Activated naive CD4-positive, alpha-beta T cell treated with anti-CD3 and anti-CD28 coated beads for 36 hours (primary cell): ENCODE results near the gene SNAPC4. TPM values are rescaled to one million over a fixed set of nuclear protein-coding genes. Genes with fewer than 3 reads are reported as not detected.

ENCODE experiments used
- CTCF ChIA-PET: fragments of 350-600 bp; sonication (Branson Sonifier 250); formaldehyde crosslinking; loops from one replicate; lab custom pipeline; 2021; ENCODE audit warnings: antibody characterized with exemption; lab: Charles Lee
- DNase-seq: peaks from one replicate; pipeline ENCODE4 v3.0.0-alpha.2; 2020
- H3K27ac Mint-ChIP-seq: one replicate; pipeline ENCODE4 v1.8.0; 2021; ENCODE audit warnings: mild to moderate bottlenecking, mixed read lengths
- H3K27me3 Mint-ChIP-seq: one replicate; pipeline ENCODE4 v1.8.0; 2021; ENCODE audit warnings: low read depth, mixed read lengths
- H3K36me3 Mint-ChIP-seq: one replicate; pipeline ENCODE4 v1.8.0; 2021; ENCODE audit warnings: low read depth, mixed read lengths
- H3K4me1 Mint-ChIP-seq: one replicate; pipeline ENCODE4 v1.8.0; 2021; ENCODE audit warnings: low read depth, mixed read lengths
- H3K4me3 Mint-ChIP-seq: one replicate; pipeline ENCODE4 v1.8.0; 2021; ENCODE audit warnings: mild to moderate bottlenecking, moderate library complexity, mixed read lengths
- H3K9me3 Mint-ChIP-seq: one replicate; pipeline ENCODE4 v1.8.0; 2021; ENCODE audit warnings: mixed read lengths
- intact Hi-C: fragments of 100-400 bp; cut with micrococcal nuclease; formaldehyde crosslinking; loops from one replicate; pipeline ENCODE4 v1.15.1; 2023
- total RNA-seq, 2 experiments: library from RNA; stranded (reverse); gene quantifications; one replicate each; pipeline ENCODE4 v1.2.3, GENCODE V29; 2021

The SNAPC4 gene
- total RNA-seq, 2 experiments from 2014 or later: 12.3 to 14.1 TPM

DNA sequence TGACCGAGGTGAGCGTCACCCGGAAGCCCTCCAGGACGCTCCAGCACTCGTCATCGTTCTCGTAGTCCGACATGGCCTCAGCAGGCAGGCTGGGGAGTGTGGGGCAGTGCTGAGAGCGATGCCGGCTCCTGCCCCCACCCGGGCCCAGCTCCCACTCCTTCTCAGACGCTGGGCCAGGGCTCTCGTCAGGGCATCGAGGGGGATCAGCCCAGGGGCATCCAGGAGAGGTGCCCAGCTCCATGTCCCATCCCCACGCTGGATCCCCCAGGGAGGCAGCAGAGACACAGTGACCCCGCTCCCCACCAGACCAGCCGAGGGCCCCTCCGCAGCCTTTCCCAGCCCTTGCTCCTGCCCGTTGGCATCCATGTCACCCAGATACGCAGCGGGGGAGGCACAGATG lies 28.0 kb downstream of the SNAPC4 start:
- Mint-ChIP-seq H3K27me3 (no peaks in the 10 kb centered on the region), H3K27ac (no peak overlapping the region), H3K4me1 (no peaks in the 10 kb centered on the region), H3K36me3 (peaks cover 2% of the 10 kb centered on the region), H3K9me3 (no peaks in the 10 kb centered on the region), H3K4me3 (no peak overlapping the region)
- intact Hi-C loops: no loop called here
- no peak for DNase-seq
- CTCF ChIA-PET: no interaction called here

DNA sequence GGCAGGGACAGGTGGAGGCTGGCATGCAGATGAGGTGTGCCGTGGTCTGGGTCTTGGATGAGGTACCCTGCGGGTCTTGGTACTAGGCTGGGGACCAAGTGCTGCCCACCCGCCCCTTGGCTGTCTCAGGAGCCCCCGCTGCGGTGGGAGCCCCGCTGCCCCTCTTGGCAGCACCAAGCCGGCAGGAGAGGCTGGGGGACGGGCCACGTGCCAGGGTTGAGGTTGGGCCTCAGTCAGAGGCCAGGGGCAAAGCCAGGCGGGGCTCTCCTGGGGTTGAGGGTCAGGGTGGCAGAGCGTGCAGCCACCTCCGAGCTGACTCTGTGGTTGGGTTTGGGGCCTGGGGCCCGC lies 28.5 kb downstream of the SNAPC4 start:
- Mint-ChIP-seq H3K9me3 (no peaks in the 10 kb centered on the region), H3K36me3 (peaks cover 2% of the 10 kb centered on the region), H3K27me3 (no peaks in the 10 kb centered on the region), H3K4me3 (no peak overlapping the region), H3K4me1 (no peaks in the 10 kb centered on the region), H3K27ac (no peak overlapping the region)
- intact Hi-C loops: no loop called here
- CTCF ChIA-PET: no interaction called here
- no peak for DNase-seq

DNA sequence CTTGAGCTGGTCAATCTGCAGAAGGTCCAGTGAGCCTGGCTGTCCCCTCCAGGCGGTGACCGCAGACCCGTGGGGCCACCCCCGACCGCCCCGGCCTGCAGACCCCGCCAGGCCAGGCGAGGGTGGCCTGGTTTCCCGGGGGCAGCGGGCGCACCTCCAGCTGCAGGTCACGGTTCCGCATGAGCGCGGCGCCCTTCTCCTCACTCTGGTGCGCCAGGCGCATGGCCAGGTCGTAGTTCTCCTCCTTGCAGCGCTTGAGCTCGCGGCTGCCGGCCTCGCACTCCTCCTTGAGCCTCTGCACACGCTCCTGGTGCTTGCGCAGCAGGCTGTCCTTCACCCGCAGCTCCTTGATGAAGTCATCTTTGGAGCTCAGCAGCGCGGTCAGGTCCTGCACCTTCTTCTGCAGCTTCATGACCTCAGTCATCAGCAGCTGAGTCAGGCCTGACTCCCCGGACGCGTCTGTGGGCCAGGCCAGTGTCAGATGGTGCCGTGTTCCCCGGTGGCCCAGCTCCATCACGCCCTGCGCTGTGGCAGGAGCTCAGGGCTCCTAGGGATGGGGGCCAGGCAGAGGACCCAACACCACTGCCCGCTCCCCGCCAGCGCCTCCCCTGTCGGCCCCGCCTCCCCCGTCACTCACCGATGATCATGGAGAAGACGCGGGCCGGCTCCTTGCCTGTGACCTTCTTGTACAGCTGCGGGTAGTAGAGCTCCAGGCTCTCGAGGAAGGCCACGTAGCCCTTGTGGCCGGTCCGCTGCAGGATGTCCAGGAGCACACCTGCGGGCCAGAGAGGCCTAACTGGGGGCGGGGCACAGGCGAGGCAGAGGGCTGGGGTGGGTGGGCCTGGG lies 29.1 kb downstream of the SNAPC4 start:
- Mint-ChIP-seq H3K9me3 (no peaks in the 10 kb centered on the region), H3K27ac (no peak overlapping the region), H3K36me3 (peaks cover 2% of the 10 kb centered on the region), H3K4me3 (no peak overlapping the region), H3K27me3 (no peaks in the 10 kb centered on the region), H3K4me1 (no peaks in the 10 kb centered on the region)
- DNase-seq: no peak
- intact Hi-C loops: no loop called here
- CTCF ChIA-PET: no interaction called here

DNA sequence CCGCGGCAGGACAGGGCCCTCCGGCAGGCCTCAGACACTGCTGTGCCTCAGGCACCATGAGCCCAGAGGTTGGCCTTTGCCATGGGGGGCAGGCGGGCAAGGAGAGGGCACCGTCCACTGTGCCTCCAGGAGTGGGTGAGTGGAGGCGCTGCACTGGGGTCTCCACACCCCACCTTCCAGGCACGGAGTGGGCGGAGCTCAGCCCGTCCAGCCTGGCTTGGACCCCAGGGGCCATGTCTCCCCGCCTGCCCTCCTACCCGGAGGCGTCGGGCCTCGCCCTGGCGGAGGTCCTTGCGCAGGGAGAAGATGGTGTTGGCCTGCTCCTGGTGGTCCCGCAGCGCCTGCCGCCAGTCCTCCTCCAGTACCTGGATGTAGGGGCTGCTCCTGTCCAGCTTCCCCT lies 29.9 kb downstream of the SNAPC4 start:
- H3K4me3 Mint-ChIP-seq: no peak overlapping the region
- H3K27ac Mint-ChIP-seq: no peak overlapping the region
- H3K27me3 Mint-ChIP-seq: no peaks in the 10 kb centered on the region
- no peak for DNase-seq
- CTCF ChIA-PET: no interaction called here
- no peaks in the 10 kb centered on the region for H3K4me1 Mint-ChIP-seq
- no peaks in the 10 kb centered on the region for H3K9me3 Mint-ChIP-seq
- peaks cover 2% of the 10 kb centered on the region for H3K36me3 Mint-ChIP-seq
- intact Hi-C loops: no loop called here

DNA sequence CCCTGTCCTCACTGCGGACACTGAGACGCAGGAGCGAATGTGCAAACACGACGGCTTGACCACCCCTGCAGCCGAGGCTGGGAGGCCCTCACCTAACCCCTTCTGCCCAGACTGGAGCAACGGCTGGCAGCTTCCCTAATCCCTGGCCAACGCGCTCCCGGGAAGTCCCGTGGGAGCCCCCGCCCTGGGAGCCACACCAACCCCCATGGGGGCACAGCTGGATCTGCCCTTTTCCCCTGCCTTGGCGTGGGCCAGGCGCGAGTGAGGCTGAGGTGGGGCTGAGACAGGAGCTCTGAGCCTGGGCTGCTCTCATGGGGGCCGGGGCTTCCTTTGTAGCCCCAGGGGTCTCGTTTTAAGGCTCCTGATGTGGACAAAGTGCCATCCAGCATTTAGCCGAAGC lies 31.8 kb downstream of the SNAPC4 start:
- Mint-ChIP-seq H3K4me3 (no peak overlapping the region), H3K27ac (no peak overlapping the region), H3K27me3 (no peaks in the 10 kb centered on the region), H3K4me1 (peaks cover 2% of the 10 kb centered on the region), H3K36me3 (no peaks in the 10 kb centered on the region), H3K9me3 (no peaks in the 10 kb centered on the region)
- CTCF ChIA-PET: interaction anchor here (0.8 kb wide), 1 partner anchor 33 kb away, joined by 3 read pairs; no protein-coding TSS in a partner anchor
- no peak for DNase-seq
- intact Hi-C loops: no loop called here

DNA sequence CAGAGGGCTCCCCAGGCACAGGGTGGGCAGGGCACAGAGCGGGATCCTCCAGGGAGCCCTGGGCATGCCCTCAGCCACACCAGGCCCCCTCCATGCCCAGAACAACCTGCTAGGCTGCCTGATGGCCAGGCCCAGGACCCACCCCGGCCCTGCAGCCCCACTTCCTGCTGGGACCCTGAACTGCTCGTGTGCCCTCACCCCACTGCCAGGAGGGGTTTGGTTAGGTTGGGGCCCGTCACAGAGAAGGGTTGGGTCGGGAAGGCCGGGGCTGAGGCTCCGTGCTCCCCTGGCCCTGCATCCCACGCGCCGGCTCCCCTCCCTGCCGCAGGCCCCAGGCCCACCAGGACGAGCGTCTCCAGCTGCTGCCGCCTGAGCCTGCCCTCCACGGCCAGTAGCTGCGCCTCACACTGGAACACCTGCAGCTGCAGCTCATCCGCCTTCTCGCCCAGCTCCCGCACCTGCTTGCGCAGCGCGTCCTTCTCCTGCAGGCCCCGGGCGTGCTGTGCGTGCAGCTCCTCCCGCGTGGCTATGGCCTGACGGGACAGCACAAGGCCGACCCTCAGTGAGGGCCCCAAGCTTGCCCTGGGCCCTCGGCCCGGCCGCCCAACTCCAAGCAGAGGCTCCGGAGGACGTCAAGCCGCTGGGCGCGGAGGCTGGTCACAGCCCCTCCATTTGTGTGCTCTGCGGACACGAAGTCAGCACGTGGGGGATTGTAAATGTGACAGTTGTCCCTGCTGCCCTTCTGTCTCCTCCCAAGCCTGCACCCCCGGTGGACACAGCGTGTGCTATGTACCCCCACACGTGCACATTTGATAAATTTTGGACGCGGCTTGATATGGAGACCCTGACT lies 32.4 kb downstream of the SNAPC4 start:
- DNase-seq: no peak
- CTCF ChIA-PET: interaction anchor here (1.2 kb wide), 1 partner anchor 33 kb away, joined by 3 read pairs; no protein-coding TSS in a partner anchor
- no peak overlapping the region for H3K4me3 Mint-ChIP-seq
- intact Hi-C loops: no loop called here
- no peaks in the 10 kb centered on the region for H3K9me3 Mint-ChIP-seq
- no peaks in the 10 kb centered on the region for H3K27me3 Mint-ChIP-seq
- H3K36me3 Mint-ChIP-seq: no peaks in the 10 kb centered on the region
- H3K27ac Mint-ChIP-seq: no peak overlapping the region
- peaks cover 5% of the 10 kb centered on the region for H3K4me1 Mint-ChIP-seq

DNA sequence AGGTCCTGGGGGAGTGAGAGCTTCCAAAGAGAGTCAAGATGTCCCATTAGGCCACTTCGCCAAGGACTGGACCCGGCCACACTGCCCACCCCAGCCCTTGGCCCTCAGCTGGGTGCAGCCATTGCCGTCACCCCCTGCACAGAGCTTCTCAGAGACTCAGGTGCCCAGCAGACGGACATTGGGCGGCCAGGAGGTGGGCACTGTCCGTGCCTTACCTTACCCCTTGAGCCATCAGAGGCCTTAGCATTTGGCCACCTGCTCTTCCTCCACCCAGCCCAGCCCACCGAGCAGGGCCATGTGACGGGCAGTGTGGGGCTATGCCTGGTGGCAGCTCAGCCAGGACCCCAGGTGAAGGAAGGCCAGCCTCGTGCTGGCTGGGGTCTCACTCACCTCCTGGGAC lies 33.1 kb downstream of the SNAPC4 start:
- no peak overlapping the region for H3K27ac Mint-ChIP-seq
- no peaks in the 10 kb centered on the region for H3K27me3 Mint-ChIP-seq
- CTCF ChIA-PET: interaction anchor here (1.2 kb wide), 1 partner anchor 34 kb away, joined by 3 read pairs; no protein-coding TSS in a partner anchor
- H3K4me3 Mint-ChIP-seq: no peak overlapping the region
- no peaks in the 10 kb centered on the region for H3K9me3 Mint-ChIP-seq
- peaks cover 5% of the 10 kb centered on the region for H3K4me1 Mint-ChIP-seq
- intact Hi-C loops: no loop called here
- H3K36me3 Mint-ChIP-seq: no peaks in the 10 kb centered on the region
- DNase-seq: no peak

DNA sequence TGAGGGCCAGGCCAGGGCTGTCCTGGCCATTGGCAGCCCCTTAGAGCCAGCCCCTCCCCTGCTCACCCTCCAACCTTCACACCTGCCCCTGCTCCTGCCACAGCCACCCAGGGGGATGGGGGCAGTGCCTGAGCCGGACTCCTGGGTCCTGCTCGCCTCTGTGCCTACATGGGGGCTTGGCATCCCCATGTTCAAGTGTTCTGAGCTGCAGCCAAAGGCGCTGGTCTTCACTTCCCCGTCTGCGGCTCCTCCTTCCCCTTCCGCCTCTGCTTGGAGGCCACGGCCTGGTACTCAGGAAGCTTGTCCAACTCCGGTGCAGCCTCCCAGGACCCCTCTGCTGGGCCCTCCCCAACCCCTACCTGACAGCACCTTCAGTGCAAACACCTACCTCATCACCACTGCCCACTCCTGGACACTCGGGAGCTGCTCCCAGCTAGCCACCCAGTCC lies 34.2 kb downstream of the SNAPC4 start:
- CTCF ChIA-PET: no interaction called here
- no peak for DNase-seq
- Mint-ChIP-seq H3K4me3 (no peak overlapping the region), H3K36me3 (no peaks in the 10 kb centered on the region), H3K9me3 (no peaks in the 10 kb centered on the region), H3K27ac (no peak overlapping the region), H3K27me3 (no peaks in the 10 kb centered on the region), H3K4me1 (peaks cover 5% of the 10 kb centered on the region)
- intact Hi-C loops: no loop called here

DNA sequence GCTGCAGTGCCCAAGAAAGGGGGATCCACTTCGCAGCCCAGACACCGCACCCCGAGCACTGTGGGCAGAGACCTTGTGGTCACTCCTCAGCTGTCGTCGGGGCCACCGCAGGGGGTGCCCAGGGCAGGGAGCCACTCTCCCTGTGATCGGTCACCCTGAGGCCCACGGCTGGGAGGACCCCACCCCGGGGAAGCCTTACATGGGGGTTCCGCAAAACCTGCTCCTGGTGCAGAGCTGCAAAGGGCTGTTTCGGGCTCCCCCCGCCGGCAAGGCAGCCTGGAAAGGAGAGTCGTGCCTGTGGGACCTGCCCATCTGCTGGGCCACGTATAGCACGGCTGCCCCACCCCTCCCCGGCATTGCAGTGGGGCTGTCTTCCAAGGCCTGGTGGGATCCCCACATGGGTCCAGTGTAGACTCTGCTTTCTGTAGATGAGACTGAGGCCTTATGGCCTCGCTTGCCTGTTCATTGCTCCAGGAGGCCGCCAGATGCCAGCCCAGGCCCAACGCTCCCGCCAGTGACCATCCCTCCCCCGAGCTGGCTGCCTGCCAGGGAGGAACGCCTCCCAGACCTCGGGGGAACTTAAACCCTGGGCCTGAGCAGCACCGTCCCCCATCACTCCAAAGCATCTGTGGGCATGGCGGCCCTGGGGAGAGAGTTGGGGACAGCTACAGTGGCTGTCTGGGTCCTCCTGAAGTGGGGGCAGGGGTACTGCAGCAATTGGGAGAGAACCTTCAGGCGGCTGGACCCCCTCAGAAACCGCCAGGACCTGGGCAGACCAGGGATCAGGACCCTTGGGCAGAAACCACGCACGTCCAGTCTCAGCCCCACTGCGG lies 34.8 kb downstream of the SNAPC4 start:
- intact Hi-C loops: no loop called here
- Mint-ChIP-seq H3K4me1 (peaks cover 5% of the 10 kb centered on the region), H3K27ac (no peak overlapping the region), H3K27me3 (no peaks in the 10 kb centered on the region), H3K36me3 (no peaks in the 10 kb centered on the region), H3K4me3 (no peak overlapping the region), H3K9me3 (no peaks in the 10 kb centered on the region)
- no peak for DNase-seq
- CTCF ChIA-PET: no interaction called here

DNA sequence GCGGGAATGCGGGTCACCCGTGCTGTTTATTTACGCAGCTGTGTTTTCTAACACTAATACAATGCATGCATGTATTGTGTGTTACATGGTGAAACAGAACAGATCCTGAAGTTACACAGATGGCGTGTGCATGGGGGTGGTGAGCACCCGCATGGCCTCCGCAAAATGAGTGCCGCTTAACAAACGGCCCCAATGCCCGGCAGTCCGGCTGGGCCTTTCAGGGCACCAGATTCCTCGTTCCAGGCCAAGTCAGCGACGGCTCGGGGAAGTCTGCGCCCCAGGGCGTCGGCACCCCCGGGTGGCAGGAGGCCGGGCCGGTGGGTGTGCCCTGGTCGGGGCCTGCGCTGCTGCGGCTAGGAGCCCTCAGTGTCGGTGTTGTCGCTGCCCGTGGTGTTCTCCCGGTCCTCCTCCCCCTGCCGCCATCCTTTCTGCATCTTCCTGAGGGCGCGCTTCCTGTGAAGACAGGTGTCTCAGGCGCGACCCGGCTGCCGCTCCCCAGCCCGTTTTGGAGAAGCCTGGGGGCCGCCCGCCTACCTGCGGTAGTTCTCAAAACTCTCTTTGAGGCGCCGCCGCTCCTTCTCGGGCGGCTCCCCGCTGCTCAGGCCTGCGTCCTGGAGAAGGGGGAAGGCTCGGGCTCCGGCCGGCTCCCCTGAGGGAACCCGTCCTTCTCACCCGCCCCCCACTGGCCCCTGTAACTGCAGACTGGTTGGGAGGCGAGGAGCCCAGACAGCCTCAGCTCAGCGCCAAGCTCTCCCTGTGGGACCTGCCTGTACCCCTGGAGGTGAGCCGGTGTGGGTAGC lies 35.8 kb downstream of the SNAPC4 start:
- intact Hi-C loops: loop anchor here (1.0 to 2.0 kb wide), 9 partner anchors 39 to 457 kb away; partner anchors contain the start of genes CAMSAP1, QSOX2, SEC16A and UBAC1
- DNase-seq: peak; percentile 18
- Mint-ChIP-seq H3K27me3 (no peaks in the 10 kb centered on the region), H3K9me3 (no peaks in the 10 kb centered on the region), H3K4me3 (no peak overlapping the region), H3K4me1 (peaks cover 5% of the 10 kb centered on the region), H3K36me3 (no peaks in the 10 kb centered on the region), H3K27ac (no peak overlapping the region)
- CTCF ChIA-PET: interaction anchor here (0.6 to 1.4 kb wide), 6 partner anchors 11 to 184 kb away, joined by 3 read pairs; partner anchors contain the start of gene SNAPC4
